H1 (cell line): ENCODE results near the gene CCDC60. TPM values are rescaled to one million over a fixed set of nuclear protein-coding genes. Genes with fewer than 3 reads are reported as not detected.

Experiments
- CTCF ChIA-PET: fragments of 300-600 bp; sonication (Branson Sonifier 250); formaldehyde crosslinking; loops from one replicate; lab custom pipeline; 2021; ENCODE audit not compliant: partially characterized antibody; lab: Charles Lee
- POLR2A ChIA-PET: fragments of 300-600 bp; sonication (Branson Sonifier 250); formaldehyde crosslinking; loops from one replicate; lab custom pipeline; 2021; ENCODE audit warnings: inconsistent platforms; ENCODE audit not compliant: partially characterized antibody; lab: Charles Lee
- DNase-seq, 2 experiments: peaks; one replicate each; pipeline versions ENCODE4 v3.0.0 to v3.0.0-alpha.2; 2010 to 2022; ENCODE audit warnings: low spot score in 2 of 2, low read depth in 1 of 2, mixed read lengths in 1 of 2
- FAIRE-seq: peaks from 2 replicates; lab custom pipeline; 2011; peaks lifted over from hg19 to GRCh38; lab: Jason Lieb, UNC
- H2AFZ ChIP-seq: 2 replicates; pipeline ENCODE4 v1.8.1; 2012; ENCODE audit warnings: low read length, inconsistent platforms
- H2AK5ac ChIP-seq: 2 replicates; pipeline ENCODE4 v1.6.1; 2013; ENCODE audit warnings: low read depth, low read length
- H2BK120ac ChIP-seq: replicated peaks from 2 replicates; pipeline ENCODE3; 2013; ENCODE audit warnings: low read depth, low read length, inconsistent platforms
- H2BK12ac ChIP-seq: 2 replicates; pipeline ENCODE4 v1.6.1; 2013; ENCODE audit warnings: low read depth, low read length
- H2BK15ac ChIP-seq: 2 replicates; pipeline ENCODE4 v1.6.1; 2013; ENCODE audit warnings: low read length
- H2BK20ac ChIP-seq: 2 replicates; pipeline ENCODE4 v1.6.1; 2013; ENCODE audit warnings: low read length
- H2BK5ac ChIP-seq: 2 replicates; pipeline ENCODE4 v1.6.1; 2013; ENCODE audit warnings: low read depth, low read length
- H3K14ac ChIP-seq: 2 replicates; pipeline ENCODE4 v1.6.1; 2013; ENCODE audit warnings: inconsistent platforms; ENCODE audit not compliant: insufficient read length
- H3K18ac ChIP-seq: 2 replicates; pipeline ENCODE4 v1.6.1; 2013; ENCODE audit warnings: low read length; ENCODE audit errors: extremely low read depth
- H3K23ac ChIP-seq: 2 replicates; pipeline ENCODE4 v1.6.1; 2013; ENCODE audit warnings: inconsistent platforms; ENCODE audit not compliant: insufficient read length
- H3K23me2 ChIP-seq: 2 replicates; pipeline ENCODE4 v1.6.1; 2013; ENCODE audit warnings: low read depth, low read length
- H3K27ac ChIP-seq: 2 replicates; pipeline ENCODE4 v1.6.1; 2011; ENCODE audit warnings: low read depth, low read length, inconsistent platforms
- H3K27me3 ChIP-seq, 4 experiments: replicated peaks in 1 of 4; 1 replicate in 1 of 4; 2 replicates in 3 of 4; pipeline versions ENCODE4 v1.6.1 to v1.8.1; 2011 to 2013; ENCODE audit warnings: low read length in 3 of 4, mild to moderate bottlenecking in 3 of 4, inconsistent platforms in 2 of 4, mixed read lengths in 2 of 4, moderate library complexity in 1 of 4; ENCODE audit not compliant: control insufficient read depth in 3 of 4, insufficient read depth in 3 of 4; ENCODE audit errors: extremely low read depth in 1 of 4
- H3K36me3 ChIP-seq, 4 experiments: 2 replicates each; pipeline versions ENCODE4 v1.6.1 to v1.8.1; 2011 to 2013; ENCODE audit warnings: mild to moderate bottlenecking in 4 of 4, low read length in 3 of 4, moderate library complexity in 2 of 4, control low read depth in 1 of 4, inconsistent platforms in 1 of 4; ENCODE audit not compliant: insufficient read depth in 4 of 4, control insufficient read depth in 2 of 4
- H3K4ac ChIP-seq: replicated peaks from 2 replicates; pipeline ENCODE3; 2013; ENCODE audit warnings: low read length, low read depth, mixed read lengths, inconsistent platforms; ENCODE audit not compliant: insufficient read length
- H3K4me1 ChIP-seq, 4 experiments: replicated peaks in 1 of 4; 1 replicate in 1 of 4; 2 replicates in 3 of 4; pipeline versions ENCODE4 v1.6.1 to v1.8.1; 2011 to 2013; ENCODE audit warnings: low read length in 3 of 4, inconsistent platforms in 2 of 4, mixed read lengths in 1 of 4; ENCODE audit not compliant: insufficient read depth in 4 of 4, control insufficient read depth in 3 of 4
- H3K4me2 ChIP-seq, 2 experiments: 2 replicates each; pipeline versions ENCODE4 v1.6.1 to v1.8.1; 2011 to 2013; ENCODE audit warnings: low read depth in 2 of 2, low read length in 2 of 2, control low read depth in 1 of 2, inconsistent platforms in 1 of 2, mild to moderate bottlenecking in 1 of 2; ENCODE audit not compliant: insufficient read depth in 1 of 2
- H3K4me3 ChIP-seq, 4 experiments: fragments of 200-600, 300-600 bp in 1 of 4; sonication (generic), shearing (Covaris generic), sonication (Bioruptor Twin) in 1 of 4; 2 replicates each; pipeline versions ENCODE4 v1.5.1 to v1.8.1; 2011 to 2016; ENCODE audit warnings: low read length in 4 of 4, low read depth in 3 of 4, control low read depth in 2 of 4, inconsistent platforms in 2 of 4, mild to moderate bottlenecking in 2 of 4, mixed read lengths in 1 of 4, moderate library complexity in 1 of 4; ENCODE audit not compliant: insufficient read depth in 2 of 4; ENCODE audit errors: extremely low read depth in 1 of 4
- H3K56ac ChIP-seq: replicated peaks from 2 replicates; pipeline ENCODE3; 2013; ENCODE audit warnings: low read depth, mild to moderate bottlenecking, mixed read lengths, low read length, inconsistent platforms; ENCODE audit not compliant: insufficient read length
- H3K79me1 ChIP-seq: 2 replicates; pipeline ENCODE4 v1.6.1; 2013; ENCODE audit warnings: low read depth, low read length, control low read depth
- H3K79me2 ChIP-seq, 2 experiments: 2 replicates each; pipeline versions ENCODE4 v1.6.1 to v1.8.1; 2012 to 2013; ENCODE audit warnings: low read length in 2 of 2, mild to moderate bottlenecking in 2 of 2, inconsistent platforms in 1 of 2; ENCODE audit not compliant: insufficient read depth in 2 of 2, control insufficient read depth in 1 of 2
- H3K9ac ChIP-seq, 4 experiments: replicated peaks in 1 of 4; 1 replicate in 1 of 4; 2 replicates in 3 of 4; pipeline versions ENCODE4 v1.6.1 to v1.8.1; 2011 to 2013; ENCODE audit warnings: low read depth in 3 of 4, low read length in 3 of 4, control low read depth in 2 of 4, mild to moderate bottlenecking in 2 of 4, moderate library complexity in 2 of 4, inconsistent platforms in 1 of 4; ENCODE audit errors: extremely low read depth in 1 of 4
- H3K9me3 ChIP-seq, 2 experiments: 2 replicates each; pipeline versions ENCODE4 v1.6.1 to v1.8.1; 2012 to 2013; ENCODE audit warnings: mild to moderate bottlenecking in 2 of 2, moderate library complexity in 2 of 2, control low read depth in 1 of 2, inconsistent platforms in 1 of 2, low read depth in 1 of 2, low read length in 1 of 2, mixed read lengths in 1 of 2; ENCODE audit not compliant: insufficient read depth in 2 of 2
- H4K20me1 ChIP-seq, 2 experiments: replicated peaks in 1 of 2; 2 replicates each; pipeline versions ENCODE3 to v1.8.1; 2011 to 2013; ENCODE audit warnings: inconsistent platforms in 2 of 2, low read length in 2 of 2, mild to moderate bottlenecking in 1 of 2; ENCODE audit not compliant: insufficient read depth in 2 of 2, control insufficient read depth in 1 of 2
- H4K5ac ChIP-seq: 2 replicates; pipeline ENCODE4 v1.6.1; 2013; ENCODE audit warnings: low read length, low read depth, mixed read lengths, inconsistent platforms; ENCODE audit not compliant: insufficient read length
- H4K8ac ChIP-seq: 2 replicates; pipeline ENCODE4 v1.8.0; 2013; ENCODE audit warnings: mild to moderate bottlenecking, moderate library complexity, low read length, inconsistent platforms; ENCODE audit not compliant: insufficient read depth; ENCODE audit errors: extremely low read depth
- H4K91ac ChIP-seq: replicated peaks from 2 replicates; pipeline ENCODE3; 2013; ENCODE audit warnings: low read length, mixed read lengths, inconsistent platforms; ENCODE audit not compliant: insufficient read length
- ATF2 ChIP-seq: IDR thresholded peaks from 2 replicates; pipeline ENCODE4 v1.6.1; 2012; ENCODE audit warnings: low read length, inconsistent platforms
- ATF3 ChIP-seq: IDR thresholded peaks from 2 replicates; pipeline ENCODE4 v1.6.1; 2011; ENCODE audit warnings: low read depth, mild to moderate bottlenecking, low read length; ENCODE audit not compliant: insufficient read depth
- CREB1 ChIP-seq: IDR thresholded peaks from 2 replicates; pipeline ENCODE4 v1.6.1; 2012; ENCODE audit warnings: inconsistent platforms
- GTF2F1 ChIP-seq: IDR thresholded peaks from 2 replicates; pipeline ENCODE4 v1.6.1; 2012; ENCODE audit warnings: low read depth, low read length, improper control_type of control experiment, borderline replicate concordance
- JUN ChIP-seq: IDR thresholded peaks from 2 replicates; pipeline ENCODE4 v1.6.1; 2011; ENCODE audit warnings: low read depth, mild to moderate bottlenecking, improper control_type of control experiment, low read length
- KDM1A ChIP-seq: fragments of 200-600, 300-600 bp; sonication (generic); IDR thresholded peaks from 2 replicates; pipeline ENCODE4 v1.7.1; 2016; ENCODE audit warnings: mild to moderate bottlenecking, low read length, borderline replicate concordance
- MAFK ChIP-seq: IDR thresholded peaks from 2 replicates; pipeline ENCODE4 v1.6.1; 2012; ENCODE audit warnings: low read depth, mild to moderate bottlenecking, improper control_type of control experiment, low read length
- POLR2A ChIP-seq, 2 experiments: IDR thresholded peaks; 1 replicate in 1 of 2; 2 replicates in 1 of 2; pipeline ENCODE4 v1.6.1; 2011; ENCODE audit warnings: low read depth in 2 of 2, low read length in 2 of 2, mild to moderate bottlenecking in 2 of 2; ENCODE audit errors: control extremely low read depth in 1 of 2
- POU5F1 ChIP-seq: IDR thresholded peaks from 2 replicates; pipeline ENCODE4 v1.6.1; 2011; ENCODE audit warnings: low read depth, mild to moderate bottlenecking, low read length, moderate library complexity
- RAD21 ChIP-seq, 2 experiments: IDR thresholded peaks in 1 of 2; conservative IDR thresholded peaks in 1 of 2; 2 replicates each; pipeline ENCODE4 v1.6.1; 2011; ENCODE audit warnings: low read depth in 2 of 2, low read length in 2 of 2, improper control_type of control experiment in 1 of 2, inconsistent platforms in 1 of 2, mild to moderate bottlenecking in 1 of 2, moderate library complexity in 1 of 2
- RNF2 ChIP-seq: fragments of 200-900, 300-1000 bp; sonication (generic); IDR thresholded peaks from 2 replicates; pipeline ENCODE4 v1.7.1; 2016; ENCODE audit warnings: borderline replicate concordance, low read depth, mild to moderate bottlenecking, antibody characterized with exemption, low read length; ENCODE audit not compliant: poor library complexity, severe bottlenecking; ENCODE audit errors: missing control alignments
- SIX5 ChIP-seq: IDR thresholded peaks from 2 replicates; pipeline ENCODE4 v1.6.1; 2011; ENCODE audit warnings: mild to moderate bottlenecking, low read depth, low read length
- SP4 ChIP-seq: IDR thresholded peaks from 2 replicates; pipeline ENCODE4 v1.6.1; 2012; ENCODE audit warnings: low read length, inconsistent platforms
- TBP ChIP-seq: IDR thresholded peaks from 2 replicates; pipeline ENCODE4 v1.6.1; 2011; ENCODE audit warnings: low read depth, low read length, improper control_type of control experiment
- polyA plus RNA-seq, 7 experiments: library from polyadenylated mRNA; depleted of rRNA in 3 of 7; stranded (reverse) in 5 of 7; unstranded in 2 of 7; fragments of >200 nt in 5 of 7; fragments of 200-250 nt in 2 of 7; gene quantifications; 1 replicate in 5 of 7; 2 replicates in 1 of 7; 4 replicates in 1 of 7; pipeline versions ENCODE4 v1.2.1 to v1.2.3, GENCODE V29; 2011 to 2013; ENCODE audit warnings: missing spikeins in 2 of 7, mixed read lengths in 2 of 7
- total RNA-seq: library from RNA; stranded (reverse); fragmentation: NEBNext Ultra II Directional; extraction: Animal tissue kit (Norgen Biotek cat#: 25700); gene quantifications from 2 replicates; pipeline ENCODE4 v1.2.1, GENCODE V29; 2021

The CCDC60 gene
- total and polyA plus RNA-seq, 2 of the 8 experiments (the other 6 are each of a cell fraction or from before 2014, with no cell fraction given) = 0.05 TPM; not detected in 1

GRCh38 chr12:119468296-119468695, 133.8 kb downstream of the CCDC60 start:
- Histone ChIP-seq H2BK5ac (no peak overlapping the region), H3K4me3 (no peak overlapping the region), H4K91ac (no peak overlapping the region), H3K9me3 (peaks cover 0 to 6% of the 10 kb centered on the region in 2 experiments; a peak in 1 of 4 replicates), H4K5ac (no peak overlapping the region), H3K27me3 (no peaks in the 10 kb centered on the region), H4K8ac (no peak overlapping the region), H3K23me2 (no peaks in the 10 kb centered on the region), H3K9ac (no peak overlapping the region), H3K4me2 (no peak overlapping the region), H3K4me1 (no peaks in the 10 kb centered on the region), H3K27ac (no peak overlapping the region), H2AFZ (no peak overlapping the region), H2BK120ac (no peak overlapping the region), H3K14ac (no peak overlapping the region), H3K4ac (no peak overlapping the region), H3K56ac (no peak overlapping the region), H2BK15ac (no peak overlapping the region), H2BK20ac (no peak overlapping the region), H4K20me1 (no peaks in the 10 kb centered on the region), H3K36me3 (no peaks in the 10 kb centered on the region), H3K23ac (no peak overlapping the region), H3K79me2 (no peaks in the 10 kb centered on the region), H2BK12ac (no peak overlapping the region), H3K79me1 (no peaks in the 10 kb centered on the region), H3K18ac (no peak overlapping the region), H2AK5ac (no peak overlapping the region)
- ChIA-PET POLR2A (no interaction called here), CTCF (interaction anchor here (2.0 kb wide), 1 partner anchor 24 kb away, joined by 10 read pairs; no protein-coding TSS in a partner anchor)
- FAIRE-seq = no peak
- no peak for DNase-seq
- TF ChIP-seq CREB1 (no peak), TBP (no peak), JUN (no peak), POU5F1 (no peak), ATF2 (no peak), RNF2 (no peak), POLR2A (IDR thresholded peaks at IDR 0.05; ENCODE audit: control extremely low read depth in 1 of 2, low read depth in 2 of 2, low read length in 2 of 2) (no peak), SP4 (no peak), SIX5 (no peak), KDM1A (no peak), RAD21 (IDR thresholded peaks at IDR 0.05 in 1 of 2, conservative IDR thresholded peaks at IDR 0.05 in 1 of 2; ENCODE audit: low read depth in 2 of 2, low read length in 2 of 2) (no peak), GTF2F1 (no peak), ATF3 (no peak), MAFK (no peak)
